Measurements from ENCODE around the gene ENTPD5. TPM values are rescaled to one million over a fixed set of nuclear protein-coding genes. Genes with fewer than 3 reads are reported as not detected.
A peak's percentile ranks its signal among the peaks of the same experiment; 100 is the strongest.
"Not testable (repeated sequence)": the region's sequence is repeated elsewhere in the genome, so short reads cannot be mapped to it uniquely, and the experiment has no call there.

Gene ENTPD5
- total RNA-seq, 2 donors from 2014 or later = 10.6 to 12.2 TPM

DNA sequence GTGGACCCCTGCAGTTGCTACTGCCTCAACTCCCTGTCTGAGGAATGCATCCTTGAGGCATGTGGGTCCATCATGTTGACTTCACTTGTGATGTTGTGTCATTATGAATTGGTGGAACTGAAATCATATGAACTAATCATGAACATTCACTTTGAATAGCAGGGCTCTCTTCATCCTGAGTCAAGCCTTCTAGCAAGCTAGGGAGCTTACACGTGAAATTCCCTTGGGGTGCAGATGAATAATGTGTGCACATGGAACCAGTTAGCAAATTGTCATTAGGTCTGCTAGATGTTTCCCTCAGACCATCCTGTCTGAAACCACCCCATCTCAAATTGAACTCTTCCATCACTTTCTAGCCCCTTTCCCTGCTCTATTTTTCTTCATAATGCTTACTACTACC is 65.4 kb downstream of the ENTPD5 start:
- DNase-seq (ENCODE audit: low spot score) = no peak
- intact Hi-C loops (cut with DNase I) = no loop called here

DNA sequence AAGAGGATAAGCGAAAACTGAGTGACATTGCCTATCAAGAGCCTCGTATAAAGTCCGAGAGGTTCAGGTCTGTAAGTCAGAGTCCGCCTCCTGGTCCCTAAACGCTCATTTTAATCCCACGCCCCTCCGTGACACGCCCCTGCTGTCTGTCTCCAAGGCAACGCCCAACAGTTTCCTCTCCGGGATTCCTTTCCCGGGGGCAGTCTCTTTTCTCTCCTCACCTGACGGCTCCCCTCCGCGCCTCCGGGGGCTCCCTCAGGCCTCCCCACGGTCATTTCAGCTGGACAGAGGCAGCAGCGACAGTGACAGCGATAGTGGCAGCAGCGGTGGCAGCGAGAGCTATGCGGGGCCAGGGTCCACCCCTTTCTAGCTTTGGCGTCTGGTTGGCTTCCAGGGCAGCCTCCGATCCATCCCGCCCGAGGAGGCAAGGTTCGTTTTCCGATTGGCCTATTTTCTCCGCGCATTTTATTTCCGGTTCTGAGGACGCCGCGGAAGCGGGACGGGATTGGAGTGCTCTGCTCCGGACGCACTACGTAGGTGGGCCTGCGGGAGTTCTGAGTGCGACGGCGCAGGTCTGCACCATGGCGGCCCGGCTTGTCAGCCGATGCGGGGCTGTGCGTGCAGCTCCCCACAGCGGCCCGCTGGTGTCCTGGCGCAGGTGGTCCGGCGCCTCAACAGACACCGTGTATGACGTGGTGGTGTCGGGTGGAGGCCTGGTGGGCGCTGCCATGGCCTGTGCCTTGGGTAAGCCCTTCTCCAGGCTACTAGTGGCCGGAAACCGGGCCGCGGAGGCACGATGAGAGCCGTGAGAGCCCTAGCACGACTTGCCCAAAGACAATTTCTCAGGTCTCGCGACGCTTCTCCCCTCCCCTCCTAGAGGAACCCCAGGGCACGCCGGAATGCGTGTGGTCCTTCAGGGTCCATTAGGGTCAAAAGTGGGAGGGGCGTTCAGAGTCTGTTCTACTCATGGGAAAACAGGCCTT is 69.0 kb downstream of the ENTPD5 start, which contains the start of the genes COQ6 and FAM161B:
COQ6 (plus strand) TSS at position 551 of the 983 bp plus-strand sequence; CDS start at position 582, 31 bp downstream.
FAM161B (minus strand) TSS at position 343 of the 983 bp plus-strand sequence; CDS start at position 275, 68 bp downstream.
- peak; percentile 98 for DNase-seq (ENCODE audit: low spot score)
- intact Hi-C loops (cut with DNase I) = no loop called here

- DNase-seq (ENCODE audit: low spot score) = no peak
- intact Hi-C loops (cut with DNase I) = no loop called here
Measured at GRCh38 chr14:73945159-73945670, 73.9 kb downstream of the ENTPD5 start.

DNA sequence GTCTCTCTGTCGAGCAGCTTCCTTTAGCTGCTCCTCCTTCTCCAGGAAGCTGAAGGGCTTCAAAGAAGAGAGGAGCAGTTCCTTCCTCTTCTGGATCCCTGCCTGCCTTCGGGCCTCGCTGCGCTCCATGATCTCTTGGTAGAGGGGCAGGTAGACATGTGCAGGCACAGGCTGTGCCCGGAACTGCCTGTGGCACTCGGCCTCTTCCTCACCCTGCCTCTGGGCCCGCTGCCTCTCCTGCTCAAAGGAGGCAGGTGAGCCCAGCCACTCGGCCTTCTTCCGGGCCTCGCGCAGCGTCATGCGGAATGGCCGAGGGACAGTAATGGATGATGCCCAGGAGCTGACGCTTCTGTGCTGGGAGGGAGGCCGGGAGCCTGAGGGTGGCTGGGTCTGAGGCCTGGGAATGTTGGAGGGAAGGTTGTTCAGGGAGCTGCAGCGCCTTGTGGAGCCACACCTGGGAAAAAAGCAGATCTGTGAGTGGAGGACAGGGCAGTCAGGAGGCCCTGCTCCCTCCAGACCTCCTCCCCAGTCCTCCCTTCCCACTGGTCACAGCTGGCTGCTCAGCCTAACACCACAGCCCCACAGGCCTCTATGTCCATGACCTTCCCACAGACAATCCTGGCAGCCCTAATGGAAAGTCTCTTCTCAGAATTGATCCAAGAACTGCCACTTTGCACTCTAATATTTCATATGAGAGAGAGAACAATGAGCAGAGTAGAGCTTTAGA is 74.5 kb downstream of the ENTPD5 start:
- intact Hi-C loops (cut with DNase I) = no loop called here
- DNase-seq (ENCODE audit: low spot score) = no peak

DNA sequence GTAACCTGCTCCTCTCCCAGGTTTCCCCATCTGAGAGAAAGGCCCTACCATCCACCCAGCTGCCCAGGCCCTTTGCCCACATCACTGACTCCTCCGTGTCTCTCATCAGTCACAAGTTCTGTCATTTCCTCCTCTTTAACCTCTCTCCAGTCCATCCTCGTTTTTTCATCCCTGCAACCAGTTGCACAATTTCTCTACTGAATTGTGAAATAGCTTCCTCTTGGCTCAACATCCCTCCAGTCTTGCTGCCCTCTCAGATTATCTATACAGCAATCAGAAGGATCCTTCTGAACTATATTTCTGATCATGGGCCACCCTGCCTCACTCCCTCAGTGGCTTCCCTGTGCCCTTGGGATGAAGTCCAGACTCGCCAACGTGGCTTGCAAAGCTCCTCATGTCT is 76.0 kb downstream of the ENTPD5 start:
- DNase-seq (ENCODE audit: low spot score) = no peak
- intact Hi-C loops (cut with DNase I) = no loop called here

GRCh38 chr14:73942180-73942579 is 76.9 kb downstream of the ENTPD5 start:
- intact Hi-C loops (cut with DNase I) = no loop called here
- no peak for DNase-seq (ENCODE audit: low spot score)

DNA sequence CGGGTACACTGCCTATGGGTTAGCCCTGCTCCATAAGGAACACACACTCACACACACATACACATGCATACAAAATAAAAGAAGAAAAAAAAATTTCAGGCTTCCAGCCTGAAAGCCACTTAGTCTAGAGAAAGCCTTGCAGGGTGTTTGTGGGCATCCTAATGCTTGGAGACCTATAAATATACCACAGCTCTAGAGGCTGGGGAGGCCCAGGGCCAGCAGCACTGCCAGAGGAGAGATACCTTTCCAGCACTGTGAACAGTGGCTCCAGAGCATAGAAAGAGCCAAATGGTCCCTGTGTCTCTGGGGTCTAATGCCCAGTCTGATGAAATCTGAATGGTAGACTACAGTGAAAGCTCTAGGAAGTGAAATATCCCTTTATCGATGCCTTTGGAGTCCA is 82.1 kb downstream of the ENTPD5 start:
- intact Hi-C loops (cut with DNase I) = no loop called here
- no peak for DNase-seq (ENCODE audit: low spot score)

- intact Hi-C loops (cut with DNase I) = no loop called here
- DNase-seq (ENCODE audit: low spot score) = no peak
Measured at GRCh38 chr14:73936548-73936947, 82.5 kb downstream of the ENTPD5 start.

DNA sequence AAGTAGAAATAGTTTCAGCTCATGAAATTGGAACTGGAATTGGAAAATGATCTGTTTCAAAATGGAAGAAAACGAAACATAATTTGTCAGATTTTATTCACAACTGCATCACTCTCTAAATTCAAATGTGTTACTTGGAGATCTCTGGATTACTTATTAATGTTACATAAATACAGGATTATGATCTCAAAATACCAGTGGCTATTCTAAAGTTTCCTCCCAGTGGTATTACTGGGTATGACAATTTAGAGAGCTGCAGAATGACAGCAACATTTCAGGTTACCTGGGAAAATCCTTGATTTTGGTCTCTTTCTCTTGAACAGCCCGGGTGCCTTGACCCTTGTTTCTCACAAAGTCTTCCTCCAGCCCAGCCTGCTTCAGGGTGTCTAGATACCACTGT is 83.4 kb downstream of the ENTPD5 start:
- intact Hi-C loops (cut with DNase I) = no loop called here
- no peak for DNase-seq (ENCODE audit: low spot score)

GRCh38 chr14:73924337-73924736 is 94.8 kb downstream of the ENTPD5 start:
- DNase-seq (ENCODE audit: low spot score) = no peak
- intact Hi-C loops (cut with DNase I) = no loop called here

- DNase-seq (ENCODE audit: low spot score); intact Hi-C loops (cut with DNase I): not testable (repeated sequence)
Measured at GRCh38 chr14:73919457-73919856, 99.6 kb downstream of the ENTPD5 start.

GRCh38 chr14:73916324-73916723 is 102.8 kb downstream of the ENTPD5 start:
- no peak for DNase-seq (ENCODE audit: low spot score)
- intact Hi-C loops (cut with DNase I) = no loop called here

- intact Hi-C loops (cut with DNase I) = no loop called here
- no peak for DNase-seq (ENCODE audit: low spot score)
Measured at GRCh38 chr14:73913256-73913655, 105.8 kb downstream of the ENTPD5 start.

DNA sequence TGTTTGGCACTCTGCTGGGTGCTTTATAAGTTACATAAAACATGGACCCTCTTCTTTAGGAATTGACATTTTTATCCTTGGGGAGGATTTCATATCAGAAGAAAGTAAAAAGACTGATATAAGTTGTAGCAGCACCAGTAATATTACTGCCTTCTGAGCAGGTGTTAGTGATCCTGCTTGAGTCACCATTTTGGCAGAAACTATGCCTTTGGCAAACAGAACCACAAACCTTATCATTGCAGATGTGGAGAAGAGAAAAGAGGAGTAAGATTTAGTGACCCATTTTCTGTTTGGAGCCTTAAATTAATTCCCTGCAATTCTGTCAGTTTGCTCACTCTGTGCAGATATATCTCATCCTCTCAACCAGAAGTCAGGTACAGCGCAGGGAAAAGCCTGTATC is 109.4 kb downstream of the ENTPD5 start:
- intact Hi-C loops (cut with DNase I) = no loop called here
- DNase-seq (ENCODE audit: low spot score) = no peak

Other genes starting within 250 kb of the ENTPD5 start
- gene PTGR2, start 167.5 kb downstream of the ENTPD5 start, total RNA-seq = 1 to 10 TPM; 5.6 to 9.2 TPM
- gene ZNF410, start 132.4 kb downstream of the ENTPD5 start, total RNA-seq = 10 to 100 TPM; 38.6 to 39.2 TPM
- gene FAM161B, start 69.2 kb downstream of the ENTPD5 start, total RNA-seq = 1 to 10 TPM; 4.5 to 4.9 TPM
- gene COQ6, start 69.0 kb downstream of the ENTPD5 start, total RNA-seq = 10 to 100 TPM; 13.8 to 14.7 TPM
- 1 to 10 TPM; 6.8 to 7.2 TPM for gene BBOF1, start 61 bp upstream of the ENTPD5 start, total RNA-seq
- 10 to 100 TPM; 11.9 to 23.2 TPM for gene ALDH6A1, start 65.2 kb upstream of the ENTPD5 start, total RNA-seq
- 1 to 10 TPM; 6.6 to 9.4 TPM for gene LIN52, start 65.7 kb upstream of the ENTPD5 start, total RNA-seq
- not detected for gene VSX2, start 220.2 kb upstream of the ENTPD5 start, total RNA-seq